Fibroblast of lung (primary cell): Measurements from ENCODE around the gene PTPRZ1. TPM values are rescaled to one million over a fixed set of nuclear protein-coding genes. Genes with fewer than 3 reads are reported as not detected.

Experiments used
- DNase-seq, 2 donors: peaks; one replicate each; pipeline versions ENCODE4 v3.0.0 to v3.0.0-alpha.2; 2010; ENCODE audit warnings: low read depth in 2 of 2
- H2AFZ ChIP-seq: 2 replicates; pipeline ENCODE4 v1.5.1; 2012; ENCODE audit warnings: low read length, control low read depth, inconsistent platforms
- H3K27ac ChIP-seq: 2 replicates; pipeline ENCODE4 v1.5.1; 2011; ENCODE audit warnings: low read length, control low read depth; ENCODE audit not compliant: insufficient read depth
- H3K27me3 ChIP-seq: 2 replicates; pipeline ENCODE4 v1.5.1; 2011; ENCODE audit warnings: mild to moderate bottlenecking, low read length; ENCODE audit not compliant: control insufficient read depth, insufficient read depth
- H3K36me3 ChIP-seq: 2 replicates; pipeline ENCODE4 v1.5.1; 2011; ENCODE audit warnings: low read length; ENCODE audit not compliant: control insufficient read depth, insufficient read depth
- H3K4me1 ChIP-seq: 2 replicates; pipeline ENCODE4 v1.5.1; 2011; ENCODE audit warnings: low read length; ENCODE audit not compliant: control insufficient read depth, insufficient read depth; ENCODE audit errors: extremely low read depth
- H3K4me2 ChIP-seq: 2 replicates; pipeline ENCODE4 v1.5.1; 2011; ENCODE audit warnings: low read length, control low read depth; ENCODE audit not compliant: insufficient read depth; ENCODE audit errors: extremely low read depth
- H3K4me3 ChIP-seq, 4 experiments: fragments of 200-600 bp in 1 of 4; sonication (generic) in 1 of 4; replicated peaks in 1 of 4; 2 replicates each; pipeline ENCODE4 v1.5.1; 2011 to 2016; ENCODE audit warnings: low read length in 4 of 4, low read depth in 3 of 4, mild to moderate bottlenecking in 3 of 4, control low read depth in 2 of 4, inconsistent platforms in 1 of 4, mixed read lengths in 1 of 4; ENCODE audit not compliant: insufficient read depth in 1 of 4; ENCODE audit errors: control extremely low read depth in 1 of 4
- H3K79me2 ChIP-seq: 2 replicates; pipeline ENCODE4 v1.5.1; 2012; ENCODE audit warnings: mild to moderate bottlenecking, low read length, inconsistent platforms; ENCODE audit not compliant: control insufficient read depth, insufficient read depth
- H3K9ac ChIP-seq: 2 replicates; pipeline ENCODE4 v1.5.1; 2011; ENCODE audit warnings: mild to moderate bottlenecking, low read length, control low read depth; ENCODE audit not compliant: insufficient read depth
- H3K9me3 ChIP-seq: 2 replicates; pipeline ENCODE4 v1.5.1; 2012; ENCODE audit warnings: low read depth, low read length; ENCODE audit not compliant: control insufficient read depth, insufficient read depth
- H4K20me1 ChIP-seq: 2 replicates; pipeline ENCODE4 v1.5.1; 2011; ENCODE audit warnings: low read length; ENCODE audit not compliant: control insufficient read depth, insufficient read depth; ENCODE audit errors: extremely low read depth
- CTCF ChIP-seq, 2 donors: IDR thresholded peaks in 1 of 2; conservative IDR thresholded peaks in 1 of 2; 1 replicate in 1 of 2; 2 replicates in 1 of 2; pipeline ENCODE4 v1.5.1; 2011 to 2012; ENCODE audit warnings: low read length in 2 of 2, control low read depth in 1 of 2, inconsistent platforms in 1 of 2, low read depth in 1 of 2, mild to moderate bottlenecking in 1 of 2
- EZH2 ChIP-seq: IDR thresholded peaks from 2 replicates; pipeline ENCODE4 v1.5.1; 2012; ENCODE audit warnings: low read length, control low read depth, mild to moderate bottlenecking; ENCODE audit errors: missing control alignments
- polyA plus RNA-seq, 2 donors: library from polyadenylated mRNA; depleted of rRNA in 1 of 2; stranded (reverse) in 1 of 2; unstranded in 1 of 2; fragments of >200 nt; gene quantifications; 2 replicates each; pipeline ENCODE4 v1.2.1, GENCODE V29; 2011 to 2012; ENCODE audit warnings: missing spikeins in 1 of 2
- total RNA-seq: library from RNA; depleted of rRNA; stranded (reverse); fragments of >200 nt; gene quantifications from 2 replicates; pipeline ENCODE4 v1.2.1, GENCODE V29; 2014

PTPRZ1 gene
- total and polyA plus RNA-seq, 2 donors (not counting 1 experiment from before 2014, with no cell fraction given), result 0.09 TPM; not detected in 1

- TF ChIP-seq CTCF (conservative IDR thresholded peaks at IDR 0.05 in 1 of 2, IDR thresholded peaks at IDR 0.05 in 1 of 2; ENCODE audit: low read depth in 1 of 2, low read length in 2 of 2), result no peak
- no peak for TF ChIP-seq EZH2
- H3K4me3 ChIP-seq, result no peak overlapping the region
Measured at GRCh38 chr7:121932768-121933167, 59.8 kb downstream of the PTPRZ1 start.

GRCh38 chr7:121936951-121937623 lies 64.1 kb downstream of the PTPRZ1 start:
- Histone ChIP-seq H3K4me3 (no peak overlapping the region), H3K36me3 (no peaks in the 10 kb centered on the region), H3K4me2 (no peak overlapping the region), H3K27me3 (no peaks in the 10 kb centered on the region), H3K27ac (no peak overlapping the region), H3K9ac (no peak overlapping the region), H3K4me1 (no peaks in the 10 kb centered on the region), H2AFZ (no peak overlapping the region), H3K9me3 (no peaks in the 10 kb centered on the region), H3K79me2 (no peaks in the 10 kb centered on the region), H4K20me1 (no peaks in the 10 kb centered on the region)
- DNase-seq, result peak in 1 of 2 donors; percentile 17
- TF ChIP-seq CTCF (conservative IDR thresholded peaks at IDR 0.05 in 1 of 2, IDR thresholded peaks at IDR 0.05 in 1 of 2; ENCODE audit: low read depth in 1 of 2, low read length in 2 of 2) (no peak), EZH2 (no peak)

More at GRCh38 chr7:121932768-121933167, 59.8 kb downstream of the PTPRZ1 start:
- H4K20me1 ChIP-seq, result no peaks in the 10 kb centered on the region
- no peaks in the 10 kb centered on the region for H3K27me3 ChIP-seq
- no peak for DNase-seq
- H3K9ac ChIP-seq, result no peak overlapping the region
- no peaks in the 10 kb centered on the region for H3K9me3 ChIP-seq
- no peaks in the 10 kb centered on the region for H3K79me2 ChIP-seq
- no peaks in the 10 kb centered on the region for H3K36me3 ChIP-seq
- no peaks in the 10 kb centered on the region for H3K4me1 ChIP-seq
- H2AFZ ChIP-seq, result no peak overlapping the region
- no peak overlapping the region for H3K4me2 ChIP-seq
- H3K27ac ChIP-seq, result no peak overlapping the region

DNA sequence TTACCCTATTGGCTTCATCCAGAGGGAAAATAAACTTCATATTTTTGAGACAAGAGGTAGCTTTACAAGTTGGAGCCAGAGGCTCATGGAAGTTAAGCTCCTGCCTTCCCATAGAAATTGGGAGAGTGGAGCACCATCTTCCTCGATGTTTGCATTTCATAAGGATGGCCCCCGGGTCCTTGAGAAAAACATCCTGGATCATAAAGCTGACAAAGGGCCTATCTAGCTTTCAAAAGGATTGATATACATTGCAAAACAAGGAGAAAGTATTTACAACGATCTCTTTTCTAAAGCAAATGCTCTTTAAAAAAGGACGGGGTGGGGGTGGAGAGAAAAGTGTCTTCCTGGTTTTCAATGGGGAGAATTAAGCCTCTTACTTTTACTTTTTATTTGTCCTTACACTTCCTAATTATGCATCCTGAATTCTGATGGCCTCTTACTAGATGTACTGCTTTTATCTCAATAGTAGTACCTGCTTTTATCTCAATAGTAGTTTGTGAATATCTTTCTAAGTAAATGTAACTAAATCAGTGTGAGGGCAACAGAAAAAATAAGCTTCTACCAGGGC lies 65.6 kb downstream of the PTPRZ1 start:
- Histone ChIP-seq H3K9ac (no peak overlapping the region), H2AFZ (no peak overlapping the region), H4K20me1 (no peaks in the 10 kb centered on the region), H3K27ac (no peak overlapping the region), H3K79me2 (no peaks in the 10 kb centered on the region), H3K36me3 (no peaks in the 10 kb centered on the region), H3K9me3 (no peaks in the 10 kb centered on the region), H3K4me2 (peak overlapping the region; percentile 5), H3K4me3 (no peak overlapping the region), H3K4me1 (no peaks in the 10 kb centered on the region), H3K27me3 (no peaks in the 10 kb centered on the region)
- DNase-seq, result no peak
- no peak for TF ChIP-seq EZH2
- TF ChIP-seq CTCF (conservative IDR thresholded peaks at IDR 0.05 in 1 of 2, IDR thresholded peaks at IDR 0.05 in 1 of 2; ENCODE audit: low read depth in 1 of 2, low read length in 2 of 2), result no peak
